Urinary bladder (tissue), 4 donors: ENCODE data around the gene RBM38. TPM values are rescaled to one million over a fixed set of nuclear protein-coding genes. Genes with fewer than 3 reads are reported as not detected.
"Not testable (repeated sequence)": the region's sequence is repeated elsewhere in the genome, so short reads cannot be mapped to it uniquely, and the experiment has no call there.

Experiments used
- DNase-seq: peaks from one replicate; pipeline ENCODE4 v3.0.0-alpha.2; 2015; ENCODE audit errors: extremely low spot score
- H3K27ac ChIP-seq: one replicate; pipeline ENCODE4 v1.5.1; 2013; ENCODE audit warnings: low read depth, mild to moderate bottlenecking, moderate library complexity
- H3K36me3 ChIP-seq: one replicate; pipeline ENCODE4 v1.6.1; 2013; ENCODE audit warnings: mild to moderate bottlenecking, moderate library complexity; ENCODE audit not compliant: insufficient read depth
- H3K4me1 ChIP-seq: one replicate; pipeline ENCODE4 v1.6.1; 2013; ENCODE audit warnings: mild to moderate bottlenecking, moderate library complexity; ENCODE audit not compliant: insufficient read depth
- H3K4me3 ChIP-seq: one replicate; pipeline ENCODE4 v1.5.1; 2013; ENCODE audit warnings: low read depth, low read length
- WGBS: extraction: QIAGEN DNeasy Blood & Tissue Kit; methylation state at CpG from one replicate; pipeline ENCODE4 v1.1.7; 2013; 5-methylcytosine and 5-hydroxymethylcytosine counted together
- polyA plus RNA-seq: library from polyadenylated mRNA; stranded (reverse); fragments of 200-250 nt; gene quantifications from one replicate; pipeline ENCODE4 v1.2.3, GENCODE V29; 2013
- total RNA-seq: library from RNA; depleted of rRNA; stranded (reverse); fragments of >200 nt; gene quantifications from one replicate; pipeline ENCODE4 v1.2.3, GENCODE V29; 2014
- donor health status: healthy with polysubstance abuse.
- donor health status: healthy.

The RBM38 gene
- total and polyA plus RNA-seq, 2 donors = 19.5 to 103 TPM

GRCh38 chr20:57430201-57430596 lies 39.0 kb downstream of the RBM38 start:
- not testable (repeated sequence) for H3K36me3 ChIP-seq, H3K27ac ChIP-seq, H3K4me1 ChIP-seq, H3K4me3 ChIP-seq, DNase-seq
- 91% methylated on average over 4 of the region's 4 CpGs for WGBS

GRCh38 chr20:57431539-57431835 lies 40.3 kb downstream of the RBM38 start:
- Histone ChIP-seq H3K4me1 (no peaks in the 10 kb centered on the region), H3K4me3 (no peak overlapping the region), H3K27ac (no peak overlapping the region), H3K36me3 (no peaks in the 10 kb centered on the region)
- no peak for DNase-seq
- 75% methylated on average over 5 of the region's 5 CpGs for WGBS

- Histone ChIP-seq H3K4me3 (no peak overlapping the region), H3K27ac (no peak overlapping the region), H3K36me3 (no peaks in the 10 kb centered on the region), H3K4me1 (no peaks in the 10 kb centered on the region)
- 85% methylated on average over 7 of the region's 7 CpGs for WGBS
- no peak for DNase-seq
Measured at GRCh38 chr20:57432480-57432861, 41.3 kb downstream of the RBM38 start.

- WGBS = 32% methylated on average over 13 of the region's 13 CpGs
- Histone ChIP-seq H3K36me3 (no peaks in the 10 kb centered on the region), H3K4me3 (no peak overlapping the region), H3K4me1 (no peaks in the 10 kb centered on the region), H3K27ac (no peak overlapping the region)
- DNase-seq = no peak
Measured at GRCh38 chr20:57432862-57433491, 41.8 kb downstream of the RBM38 start.

GRCh38 chr20:57433657-57434389 lies 42.6 kb downstream of the RBM38 start:
- no peak overlapping the region for H3K27ac ChIP-seq
- 89% methylated on average over 14 of the region's 14 CpGs for WGBS
- no peaks in the 10 kb centered on the region for H3K36me3 ChIP-seq
- no peak overlapping the region for H3K4me3 ChIP-seq
- DNase-seq = no peak
- H3K4me1 ChIP-seq = no peaks in the 10 kb centered on the region

- DNase-seq = no peak
- H3K36me3 ChIP-seq = no peaks in the 10 kb centered on the region
- H3K4me3 ChIP-seq = no peak overlapping the region
- no peaks in the 10 kb centered on the region for H3K4me1 ChIP-seq
- no peak overlapping the region for H3K27ac ChIP-seq
- 96% methylated on average over 9 of the region's 9 CpGs for WGBS
Measured at GRCh38 chr20:57434390-57434700, 43.1 kb downstream of the RBM38 start.

- WGBS = 67% methylated on average over 10 of the region's 10 CpGs
- H3K4me3 ChIP-seq = no peak overlapping the region
- H3K27ac ChIP-seq = no peak overlapping the region
- DNase-seq = no peak
- no peaks in the 10 kb centered on the region for H3K4me1 ChIP-seq
- H3K36me3 ChIP-seq = no peaks in the 10 kb centered on the region
Measured at GRCh38 chr20:57435105-57435497, 43.9 kb downstream of the RBM38 start.

- H3K4me3 ChIP-seq = no peak overlapping the region
- H3K27ac ChIP-seq = no peak overlapping the region
Measured at GRCh38 chr20:57435498-57436222, 44.5 kb downstream of the RBM38 start.

GRCh38 chr20:57436223-57436545 lies 45.0 kb downstream of the RBM38 start:
- no peak for DNase-seq
- 92% methylated on average over 6 of the region's 6 CpGs for WGBS
- no peaks in the 10 kb centered on the region for H3K4me1 ChIP-seq

More at GRCh38 chr20:57435498-57436222, 44.5 kb downstream of the RBM38 start:
- Histone ChIP-seq H3K4me1 (no peaks in the 10 kb centered on the region), H3K36me3 (no peaks in the 10 kb centered on the region)
- DNase-seq = peak; percentile 42
- 57% methylated on average over 25 of the region's 25 CpGs for WGBS

GRCh38 chr20:57437267-57437666 lies 46.1 kb downstream of the RBM38 start:
- no peaks in the 10 kb centered on the region for H3K36me3 ChIP-seq
- DNase-seq = no peak
- no peak overlapping the region for H3K27ac ChIP-seq
- WGBS = 86% methylated on average over 9 of the region's 9 CpGs
- H3K4me1 ChIP-seq = no peaks in the 10 kb centered on the region
- no peak overlapping the region for H3K4me3 ChIP-seq

More at GRCh38 chr20:57436223-57436545, 45.0 kb downstream of the RBM38 start:
- Histone ChIP-seq H3K36me3 (no peaks in the 10 kb centered on the region), H3K27ac (no peak overlapping the region), H3K4me3 (no peak overlapping the region)

GRCh38 chr20:57437672-57438330 lies 46.6 kb downstream of the RBM38 start:
- Histone ChIP-seq H3K4me3 (no peak overlapping the region), H3K36me3 (no peaks in the 10 kb centered on the region), H3K27ac (no peak overlapping the region), H3K4me1 (no peaks in the 10 kb centered on the region)
- whole genome bisulfite sequencing = 63% methylated on average over 18 of the region's 18 CpGs
- no peak for DNase-seq

GRCh38 chr20:57438552-57438951 lies 47.4 kb downstream of the RBM38 start:
- H3K4me1 ChIP-seq = no peaks in the 10 kb centered on the region
- 42% methylated on average over 5 of the region's 5 CpGs for WGBS
- no peak overlapping the region for H3K27ac ChIP-seq
- no peaks in the 10 kb centered on the region for H3K36me3 ChIP-seq
- DNase-seq = no peak
- no peak overlapping the region for H3K4me3 ChIP-seq

- H3K36me3 ChIP-seq = no peaks in the 10 kb centered on the region
- no peak overlapping the region for H3K27ac ChIP-seq
- 52% methylated on average over 6 of the region's 6 CpGs for WGBS
- H3K4me1 ChIP-seq = no peaks in the 10 kb centered on the region
- no peak overlapping the region for H3K4me3 ChIP-seq
- no peak for DNase-seq
Measured at GRCh38 chr20:57439432-57439831, 48.2 kb downstream of the RBM38 start.

- Histone ChIP-seq H3K4me3 (no peak overlapping the region), H3K27ac (no peak overlapping the region), H3K36me3 (no peaks in the 10 kb centered on the region), H3K4me1 (no peaks in the 10 kb centered on the region)
- DNase-seq = no peak
- 95% methylated on average over 7 of the region's 7 CpGs for WGBS
Measured at GRCh38 chr20:57439993-57440392, 48.8 kb downstream of the RBM38 start.
